Measurements from ENCODE around the gene TOP2A. TPM values are rescaled to one million over a fixed set of nuclear protein-coding genes. Genes with fewer than 3 reads are reported as not detected.

Gene TOP2A
- total RNA-seq, 4 donors from 2014 or later: 8.1 to 45.2 (median 22.2) TPM

DNA sequence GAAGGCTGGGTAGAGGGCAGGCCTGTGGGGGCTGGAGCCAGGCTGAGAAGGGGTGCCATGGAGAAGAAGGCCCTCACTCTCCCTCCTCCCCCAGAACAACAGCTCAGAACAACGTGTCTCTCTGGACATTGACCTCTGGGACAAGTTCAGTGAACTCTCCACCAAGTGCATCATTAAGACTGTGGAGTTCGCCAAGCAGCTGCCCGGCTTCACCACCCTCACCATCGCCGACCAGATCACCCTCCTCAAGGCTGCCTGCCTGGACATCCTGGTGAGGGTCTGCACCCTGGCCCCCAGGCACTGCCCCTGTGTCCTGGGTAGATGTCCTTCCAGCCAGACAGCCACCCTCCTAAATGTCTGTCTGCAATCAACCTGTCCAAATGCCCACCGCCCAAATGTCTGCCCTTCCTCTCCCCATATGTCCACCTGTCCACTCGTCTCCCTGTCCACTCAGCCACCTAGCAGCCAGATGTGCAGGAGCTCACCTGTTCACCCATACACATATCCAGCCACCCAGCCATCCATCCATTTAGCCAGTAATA, 65.4 kb downstream of the TOP2A start:
- H3K4me3 ChIP-seq: no peak overlapping the region
- H3K4me1 ChIP-seq: peaks cover 51% of the 10 kb centered on the region
- TF ChIP-seq POLR2AphosphoS5 (IDR thresholded peaks at IDR 0.05) (no peak), POLR2A (IDR thresholded peaks at IDR 0.05) (no peak), EP300 (IDR thresholded peaks at IDR 0.05) (no peak)
- TF ChIP-seq, protein P1, sequence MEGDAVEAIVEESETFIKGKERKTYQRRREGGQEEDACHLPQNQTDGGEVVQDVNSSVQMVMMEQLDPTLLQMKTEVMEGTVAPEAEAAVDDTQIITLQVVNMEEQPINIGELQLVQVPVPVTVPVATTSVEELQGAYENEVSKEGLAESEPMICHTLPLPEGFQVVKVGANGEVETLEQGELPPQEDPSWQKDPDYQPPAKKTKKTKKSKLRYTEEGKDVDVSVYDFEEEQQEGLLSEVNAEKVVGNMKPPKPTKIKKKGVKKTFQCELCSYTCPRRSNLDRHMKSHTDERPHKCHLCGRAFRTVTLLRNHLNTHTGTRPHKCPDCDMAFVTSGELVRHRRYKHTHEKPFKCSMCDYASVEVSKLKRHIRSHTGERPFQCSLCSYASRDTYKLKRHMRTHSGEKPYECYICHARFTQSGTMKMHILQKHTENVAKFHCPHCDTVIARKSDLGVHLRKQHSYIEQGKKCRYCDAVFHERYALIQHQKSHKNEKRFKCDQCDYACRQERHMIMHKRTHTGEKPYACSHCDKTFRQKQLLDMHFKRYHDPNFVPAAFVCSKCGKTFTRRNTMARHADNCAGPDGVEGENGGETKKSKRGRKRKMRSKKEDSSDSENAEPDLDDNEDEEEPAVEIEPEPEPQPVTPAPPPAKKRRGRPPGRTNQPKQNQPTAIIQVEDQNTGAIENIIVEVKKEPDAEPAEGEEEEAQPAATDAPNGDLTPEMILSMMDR (IDR thresholded peaks at IDR 0.05): no peak
- no peaks in the 10 kb centered on the region for H3K9me3 ChIP-seq
- H3K27ac ChIP-seq: no peak overlapping the region
- no peaks in the 10 kb centered on the region for H3K27me3 ChIP-seq
- 86% methylated on average over 7 of the region's 7 CpGs for WGBS
- no peak for DNase-seq (ENCODE audit: low spot score in 2 of 2)
- peaks cover 67% of the 10 kb centered on the region for H3K36me3 ChIP-seq

GRCh38 chr17:40351359-40352236, 66.1 kb downstream of the TOP2A start:
- no peak for TF ChIP-seq POLR2A (IDR thresholded peaks at IDR 0.05)
- TF ChIP-seq POLR2AphosphoS5 (IDR thresholded peaks at IDR 0.05): no peak
- TF ChIP-seq, protein P1 (IDR thresholded peaks at IDR 0.05): no peak
- TF ChIP-seq EP300 (IDR thresholded peaks at IDR 0.05): no peak
- Histone ChIP-seq H3K27me3 (no peaks in the 10 kb centered on the region), H3K36me3 (peaks cover 64% of the 10 kb centered on the region), H3K4me1 (peaks cover 58% of the 10 kb centered on the region), H3K27ac (no peak overlapping the region), H3K4me3 (no peak overlapping the region), H3K9me3 (no peaks in the 10 kb centered on the region)
- WGBS: 82% methylated on average over 25 of the region's 27 CpGs
- DNase-seq (ENCODE audit: low spot score in 2 of 2): no peak

DNA sequence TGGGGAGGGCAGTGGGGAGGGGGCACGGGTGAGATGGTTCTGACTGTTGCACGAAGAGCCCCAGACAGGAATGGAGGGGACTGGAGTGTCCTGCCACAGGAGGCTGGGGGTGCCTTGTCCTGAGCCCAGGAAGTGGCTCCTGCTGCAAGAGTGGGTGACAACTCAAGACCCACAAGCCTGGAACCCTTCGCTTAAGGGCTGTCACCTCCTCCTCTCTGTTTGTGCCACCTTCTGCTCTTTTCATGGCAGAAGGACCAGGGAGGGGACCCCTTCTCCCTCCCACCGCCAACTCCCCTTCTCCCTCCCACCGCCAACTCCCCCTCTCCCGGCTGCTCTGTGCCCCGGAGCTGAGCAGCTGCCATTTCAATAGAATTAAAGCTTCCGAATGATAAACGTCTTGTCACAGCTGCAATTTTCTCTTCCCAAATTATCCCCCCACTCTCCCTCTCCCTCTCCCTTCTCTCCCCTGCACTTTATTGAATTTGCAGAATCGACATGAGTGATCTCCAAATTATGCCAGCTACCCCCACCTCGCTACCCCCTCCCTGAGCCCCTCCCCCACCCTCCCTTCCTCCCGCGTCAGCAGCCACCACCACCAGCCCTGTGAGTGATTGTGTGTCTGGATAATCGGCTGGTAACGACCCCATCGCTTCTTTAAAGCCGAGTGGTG, 66.9 kb downstream of the TOP2A start:
- TF ChIP-seq POLR2AphosphoS5 (IDR thresholded peaks at IDR 0.05) (no peak), EP300 (IDR thresholded peaks at IDR 0.05) (no peak), POLR2A (IDR thresholded peaks at IDR 0.05) (no peak)
- TF ChIP-seq, protein P1 (IDR thresholded peaks at IDR 0.05): no peak
- H3K27ac ChIP-seq: peak overlapping the region; percentile 79
- WGBS: 65% methylated on average over 17 of the region's 17 CpGs

GRCh38 chr17:40349895-40350688, 67.6 kb downstream of the TOP2A start:
- H3K4me1 ChIP-seq: peaks cover 73% of the 10 kb centered on the region
- H3K27ac ChIP-seq: peak overlapping the region; percentile 79
- peak in 1 of 2 donors; percentile 70 for DNase-seq (ENCODE audit: low spot score in 2 of 2)

More for the DNA sequence above, 66.9 kb downstream of the TOP2A start:
- Histone ChIP-seq H3K27me3 (no peaks in the 10 kb centered on the region), H3K9me3 (no peaks in the 10 kb centered on the region), H3K4me1 (peaks cover 66% of the 10 kb centered on the region), H3K36me3 (peaks cover 57% of the 10 kb centered on the region), H3K4me3 (no peak overlapping the region)
- no peak for DNase-seq (ENCODE audit: low spot score in 2 of 2)

More at GRCh38 chr17:40349895-40350688, 67.6 kb downstream of the TOP2A start:
- Histone ChIP-seq H3K27me3 (no peaks in the 10 kb centered on the region), H3K4me3 (no peak overlapping the region), H3K9me3 (no peaks in the 10 kb centered on the region), H3K36me3 (peaks cover 49% of the 10 kb centered on the region)
- WGBS: 26% methylated on average over 17 of the region's 19 CpGs
- peak in 1 of 3 donors; percentile 2 for TF ChIP-seq POLR2AphosphoS5 (IDR thresholded peaks at IDR 0.05)
- TF ChIP-seq, protein P1 (IDR thresholded peaks at IDR 0.05): no peak
- no peak for TF ChIP-seq POLR2A (IDR thresholded peaks at IDR 0.05)
